Central memory CD8-positive, alpha-beta T cell (primary cell): ENCODE data around the gene UMAD1.

Experiments
- ATAC-seq: fragments of 150-1000 bp; cut with Tn5 transposase; replicated peaks from 2 replicates; pipeline ENCODE4 v1.10.0; 2022; ENCODE audit warnings: mild to moderate bottlenecking, moderate FRiP score, moderate number of reproducible peaks; ENCODE audit not compliant: poor library complexity, severe bottlenecking; ENCODE audit errors: extremely low read depth
- DNase-seq, 2 donors: peaks; one replicate each; pipeline ENCODE4 v3.0.0; 2021; ENCODE audit warnings: low spot score in 2 of 2
- H3K27ac Mint-ChIP-seq: one replicate; pipeline ENCODE4 v1.8.0; 2022; ENCODE audit warnings: low read depth, mild to moderate bottlenecking, moderate library complexity, mixed read lengths
- H3K27me3 Mint-ChIP-seq: one replicate; pipeline ENCODE4 v1.8.0; 2022; ENCODE audit warnings: mixed read lengths
- H3K36me3 Mint-ChIP-seq: one replicate; pipeline ENCODE4 v1.8.0; 2022; ENCODE audit warnings: mild to moderate bottlenecking, moderate library complexity, mixed read lengths; ENCODE audit not compliant: insufficient read depth
- H3K4me1 Mint-ChIP-seq: one replicate; pipeline ENCODE4 v1.8.0; 2022; ENCODE audit warnings: mixed read lengths
- H3K4me3 Mint-ChIP-seq: one replicate; pipeline ENCODE4 v1.8.0; 2022; ENCODE audit warnings: mild to moderate bottlenecking, moderate library complexity, mixed read lengths
- H3K9me3 Mint-ChIP-seq: one replicate; pipeline ENCODE4 v1.8.0; 2022; ENCODE audit warnings: mixed read lengths

UMAD1 gene

GRCh38 chr7:7640221-7641128 lies at the start of gene UMAD1:
Gene UMAD1, plus strand, starts transcription at chr7:7640752. Its CDS starts 32,620 bp downstream, at chr7:7673372.
- ATAC-seq, result peak; percentile 90
- Mint-ChIP-seq H3K27ac (peak within 1 kb of the TSS; percentile 96), H3K27me3 (no peaks in the 10 kb centered on the region), H3K4me3 (peak within 1 kb of the TSS; percentile 95), H3K4me1 (peaks cover 38% of the 10 kb centered on the region), H3K9me3 (no peaks in the 10 kb centered on the region), H3K36me3 (peaks cover 33% of the 10 kb centered on the region)
- DNase-seq, result peak; percentile 94 to 98

- DNase-seq, result no peak
These were observed 45.1 kb upstream of the UMAD1 start for GRCh38 chr7:7595451-7595850.

DNA sequence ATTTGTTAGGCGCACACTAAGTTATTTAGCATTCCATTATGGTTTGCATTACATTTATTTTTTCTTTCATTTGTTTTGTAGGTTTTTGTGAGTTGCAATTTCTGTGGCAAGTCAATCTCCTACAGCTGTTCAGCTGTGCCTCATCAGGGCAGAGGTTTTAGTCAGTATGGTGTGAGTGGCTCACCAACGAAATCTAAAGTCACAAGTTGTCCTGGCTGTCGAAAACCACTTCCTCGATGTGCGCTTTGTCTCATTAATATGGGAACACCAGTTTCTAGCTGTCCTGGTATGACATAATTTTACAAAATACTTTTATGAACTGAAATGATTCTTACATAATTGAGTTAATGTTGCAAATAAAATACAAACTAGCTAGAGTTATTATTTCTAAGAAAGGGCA lies 44.4 kb upstream of the UMAD1 start:
- H3K4me1 Mint-ChIP-seq, result no peaks in the 10 kb centered on the region
- H3K27me3 Mint-ChIP-seq, result no peaks in the 10 kb centered on the region
- peaks cover 9% of the 10 kb centered on the region for H3K36me3 Mint-ChIP-seq
- H3K4me3 Mint-ChIP-seq, result no peak overlapping the region
- no peak overlapping the region for H3K27ac Mint-ChIP-seq
- no peaks in the 10 kb centered on the region for H3K9me3 Mint-ChIP-seq
- ATAC-seq, result peak; percentile 71
- DNase-seq, result peak in 1 of 2 donors; percentile 16

More at GRCh38 chr7:7595451-7595850, 45.1 kb upstream of the UMAD1 start:
- no peak overlapping the region for H3K4me3 Mint-ChIP-seq
- ATAC-seq, result no peak
- no peaks in the 10 kb centered on the region for H3K27me3 Mint-ChIP-seq
- peaks cover 5% of the 10 kb centered on the region for H3K4me1 Mint-ChIP-seq
- H3K27ac Mint-ChIP-seq, result no peak overlapping the region
- H3K36me3 Mint-ChIP-seq, result peaks cover 12% of the 10 kb centered on the region
- no peaks in the 10 kb centered on the region for H3K9me3 Mint-ChIP-seq

DNA sequence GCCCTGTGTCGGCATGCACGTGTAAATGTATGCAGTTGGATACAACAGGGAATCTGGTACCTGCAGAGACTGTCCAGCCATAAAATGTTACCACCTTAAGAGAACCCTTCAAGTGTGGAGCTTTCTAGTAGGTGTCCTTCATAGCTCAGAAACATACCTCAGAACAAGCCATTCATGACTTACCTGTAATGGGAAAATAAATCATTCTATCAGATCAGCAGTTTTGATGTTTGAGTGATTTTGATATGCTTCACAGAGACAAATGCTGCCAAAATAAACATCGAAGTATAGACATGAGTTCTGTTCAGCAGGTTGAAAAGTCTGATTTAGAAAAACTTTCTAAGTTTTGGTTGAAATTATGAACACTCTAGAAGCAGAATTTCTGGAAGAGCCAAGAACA lies 33.5 kb upstream of the UMAD1 start:
- DNase-seq, result no peak
- no peaks in the 10 kb centered on the region for H3K4me1 Mint-ChIP-seq
- no peak overlapping the region for H3K4me3 Mint-ChIP-seq

GRCh38 chr7:7609330-7609729 lies 31.2 kb upstream of the UMAD1 start:
- peaks cover 10% of the 10 kb centered on the region for H3K36me3 Mint-ChIP-seq
- H3K4me3 Mint-ChIP-seq, result no peak overlapping the region
- H3K27ac Mint-ChIP-seq, result no peak overlapping the region
- H3K4me1 Mint-ChIP-seq, result no peaks in the 10 kb centered on the region
- ATAC-seq, result no peak
- H3K27me3 Mint-ChIP-seq, result no peaks in the 10 kb centered on the region
- no peak for DNase-seq
- H3K9me3 Mint-ChIP-seq, result no peaks in the 10 kb centered on the region

More for the DNA sequence above, 33.5 kb upstream of the UMAD1 start:
- Mint-ChIP-seq H3K27me3 (no peaks in the 10 kb centered on the region), H3K27ac (no peak overlapping the region), H3K9me3 (no peaks in the 10 kb centered on the region), H3K36me3 (peaks cover 10% of the 10 kb centered on the region)
- no peak for ATAC-seq

- Mint-ChIP-seq H3K9me3 (no peaks in the 10 kb centered on the region), H3K27ac (peak overlapping the region; percentile 13), H3K4me1 (no peaks in the 10 kb centered on the region), H3K27me3 (no peaks in the 10 kb centered on the region), H3K4me3 (no peak overlapping the region), H3K36me3 (peaks cover 6% of the 10 kb centered on the region)
- ATAC-seq, result no peak
- no peak for DNase-seq
These were observed 28.0 kb upstream of the UMAD1 start for GRCh38 chr7:7612519-7612918.

- no peaks in the 10 kb centered on the region for H3K4me1 Mint-ChIP-seq
- H3K27me3 Mint-ChIP-seq, result no peaks in the 10 kb centered on the region
- no peaks in the 10 kb centered on the region for H3K9me3 Mint-ChIP-seq
- ATAC-seq, result no peak
- DNase-seq, result no peak
- H3K4me3 Mint-ChIP-seq, result no peak overlapping the region
- no peaks in the 10 kb centered on the region for H3K36me3 Mint-ChIP-seq
- H3K27ac Mint-ChIP-seq, result no peak overlapping the region
These were observed 27.3 kb upstream of the UMAD1 start for GRCh38 chr7:7613210-7613609.

- Mint-ChIP-seq H3K36me3 (no peaks in the 10 kb centered on the region), H3K4me3 (no peak overlapping the region), H3K4me1 (no peaks in the 10 kb centered on the region), H3K9me3 (no peaks in the 10 kb centered on the region), H3K27ac (no peak overlapping the region), H3K27me3 (no peaks in the 10 kb centered on the region)
- DNase-seq (no peak), ATAC-seq (no peak)
These were observed 26.4 kb upstream of the UMAD1 start for GRCh38 chr7:7614018-7614741.

GRCh38 chr7:7617550-7617949 lies 23.0 kb upstream of the UMAD1 start:
- Mint-ChIP-seq H3K36me3 (no peaks in the 10 kb centered on the region), H3K27me3 (no peaks in the 10 kb centered on the region), H3K4me1 (no peaks in the 10 kb centered on the region), H3K9me3 (no peaks in the 10 kb centered on the region), H3K27ac (no peak overlapping the region), H3K4me3 (no peak overlapping the region)
- ATAC-seq, result no peak
- DNase-seq, result no peak

GRCh38 chr7:7618410-7618809 lies 22.1 kb upstream of the UMAD1 start:
- H3K27ac Mint-ChIP-seq, result no peak overlapping the region
- no peak overlapping the region for H3K4me3 Mint-ChIP-seq
- no peaks in the 10 kb centered on the region for H3K36me3 Mint-ChIP-seq
- no peaks in the 10 kb centered on the region for H3K4me1 Mint-ChIP-seq
- no peaks in the 10 kb centered on the region for H3K9me3 Mint-ChIP-seq
- ATAC-seq (no peak), DNase-seq (no peak)
- no peaks in the 10 kb centered on the region for H3K27me3 Mint-ChIP-seq

DNA sequence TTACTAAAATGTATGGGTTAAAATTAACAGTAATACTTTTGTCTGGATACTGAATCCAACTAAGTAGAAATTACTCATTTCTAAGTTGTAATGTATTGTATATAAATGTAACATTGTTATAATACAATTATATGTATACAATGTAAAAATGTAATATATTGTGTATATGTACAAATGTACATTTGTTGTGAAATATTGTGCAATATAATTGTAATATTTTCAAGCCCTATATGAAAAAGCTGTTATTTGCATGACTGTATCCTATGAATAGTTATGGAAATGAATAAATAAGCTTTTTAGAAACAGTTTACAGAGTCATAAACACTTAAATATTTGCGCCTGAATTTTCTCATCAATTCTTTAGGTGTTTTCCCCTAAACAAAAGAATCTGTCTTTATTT lies 20.3 kb upstream of the UMAD1 start:
- H3K9me3 Mint-ChIP-seq, result no peaks in the 10 kb centered on the region
- no peaks in the 10 kb centered on the region for H3K36me3 Mint-ChIP-seq
- no peak for ATAC-seq
- no peak overlapping the region for H3K27ac Mint-ChIP-seq
- H3K4me1 Mint-ChIP-seq, result no peaks in the 10 kb centered on the region
- no peaks in the 10 kb centered on the region for H3K27me3 Mint-ChIP-seq
- DNase-seq, result no peak
- no peak overlapping the region for H3K4me3 Mint-ChIP-seq

- no peak overlapping the region for H3K27ac Mint-ChIP-seq
- no peaks in the 10 kb centered on the region for H3K27me3 Mint-ChIP-seq
- ATAC-seq, result no peak
- DNase-seq, result no peak
- no peaks in the 10 kb centered on the region for H3K36me3 Mint-ChIP-seq
- H3K9me3 Mint-ChIP-seq, result no peaks in the 10 kb centered on the region
- H3K4me3 Mint-ChIP-seq, result no peak overlapping the region
- no peaks in the 10 kb centered on the region for H3K4me1 Mint-ChIP-seq
These were observed 19.8 kb upstream of the UMAD1 start for GRCh38 chr7:7620644-7621210.
